Effector memory CD8-positive, alpha-beta T cell (primary cell): ENCODE results near the gene ABHD11.
A peak's percentile ranks its signal among the peaks of the same experiment; 100 is the strongest.

ENCODE experiments used
- ATAC-seq: fragments of 150-1000 bp; cut with Tn5 transposase; replicated peaks from 2 replicates; pipeline ENCODE4 v1.10.0; 2021; ENCODE audit warnings: mild to moderate bottlenecking, moderate library complexity
- DNase-seq, 3 experiments: peaks; one replicate each; pipeline ENCODE4 v3.0.0; 2021
- H3K27ac Mint-ChIP-seq, 2 donors: one replicate each; pipeline ENCODE4 v1.8.0; 2022; ENCODE audit warnings: mild to moderate bottlenecking in 2 of 2, mixed read lengths in 2 of 2, moderate library complexity in 2 of 2
- H3K27me3 Mint-ChIP-seq, 2 donors: one replicate each; pipeline ENCODE4 v1.8.0; 2022; ENCODE audit warnings: mixed read lengths in 2 of 2
- H3K36me3 Mint-ChIP-seq: one replicate; pipeline ENCODE4 v1.8.0; 2022; ENCODE audit warnings: mild to moderate bottlenecking, moderate library complexity, mixed read lengths; ENCODE audit not compliant: insufficient read depth
- H3K4me1 Mint-ChIP-seq, 2 donors: one replicate each; pipeline ENCODE4 v1.8.0; 2022; ENCODE audit warnings: low read depth in 2 of 2, mixed read lengths in 2 of 2
- H3K4me3 Mint-ChIP-seq, 2 donors: one replicate each; pipeline ENCODE4 v1.8.0; 2022; ENCODE audit warnings: mild to moderate bottlenecking in 2 of 2, mixed read lengths in 2 of 2, moderate library complexity in 2 of 2
- H3K9me3 Mint-ChIP-seq, 2 donors: one replicate each; pipeline ENCODE4 v1.8.0; 2022; ENCODE audit warnings: mixed read lengths in 2 of 2

The ABHD11 gene

DNA sequence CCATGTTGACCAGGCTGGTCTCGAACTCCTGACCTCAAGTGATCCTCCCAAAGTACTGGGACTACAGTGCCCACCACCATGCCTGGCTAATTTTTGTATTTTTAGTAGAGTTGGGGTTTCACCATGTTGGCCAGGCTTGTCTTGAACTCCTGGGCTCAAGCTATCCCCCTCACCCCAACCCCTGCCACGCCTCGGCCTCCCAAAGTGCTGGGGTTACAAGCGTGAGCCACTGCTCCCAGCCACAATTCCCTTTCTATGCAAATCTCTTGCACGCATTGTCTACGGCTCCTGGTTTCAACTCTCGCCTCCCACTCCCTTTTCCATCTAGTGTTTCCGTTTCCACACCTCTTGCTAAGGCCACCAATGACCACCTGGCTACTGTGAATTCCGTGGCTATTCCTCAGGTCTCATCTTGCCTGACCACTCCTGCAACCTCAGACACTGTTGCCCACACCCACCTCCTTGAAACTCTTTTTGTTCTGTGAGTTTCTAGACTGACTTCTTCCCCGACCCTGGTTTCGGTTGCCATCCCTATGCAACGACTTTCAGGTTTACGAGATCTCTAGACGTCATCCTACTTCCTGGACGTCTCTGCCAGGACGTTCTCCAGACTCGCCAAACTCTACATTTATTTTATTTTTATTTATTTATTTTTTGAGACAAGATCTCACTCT, 28.1 kb upstream of the ABHD11 start:
- no peak for DNase-seq
- no peaks in the 10 kb centered on the region for H3K9me3 Mint-ChIP-seq
- no peak for ATAC-seq
- peaks cover 0 to 4% of the 10 kb centered on the region in 2 donors for H3K4me1 Mint-ChIP-seq
- peaks cover 29 to 57% of the 10 kb centered on the region in 2 donors for H3K27me3 Mint-ChIP-seq
- peaks cover 3% of the 10 kb centered on the region for H3K36me3 Mint-ChIP-seq
- H3K27ac Mint-ChIP-seq = no peak overlapping the region
- no peak overlapping the region for H3K4me3 Mint-ChIP-seq

DNA sequence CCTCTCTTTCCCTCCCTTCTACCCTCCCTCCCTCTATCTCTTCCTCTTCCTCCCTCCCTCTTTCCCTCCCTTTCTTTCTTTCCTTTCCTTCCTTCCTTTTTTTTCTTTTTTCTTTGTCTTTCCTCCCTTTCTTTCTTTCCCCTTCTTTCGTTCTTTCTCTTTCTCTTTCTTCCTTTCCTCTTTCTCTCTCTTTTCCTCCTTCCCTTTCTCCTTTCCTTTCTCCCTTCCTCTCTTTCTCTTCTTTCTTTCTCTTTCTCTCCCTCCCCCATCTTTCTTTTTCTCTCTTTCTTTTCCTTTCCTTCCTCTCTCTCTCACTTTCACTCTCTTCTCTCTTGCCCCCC, 24.0 kb upstream of the ABHD11 start:
- Mint-ChIP-seq H3K36me3 (no peaks in the 10 kb centered on the region), H3K27ac (no peak overlapping the region), H3K4me3 (no peak overlapping the region)

DNA sequence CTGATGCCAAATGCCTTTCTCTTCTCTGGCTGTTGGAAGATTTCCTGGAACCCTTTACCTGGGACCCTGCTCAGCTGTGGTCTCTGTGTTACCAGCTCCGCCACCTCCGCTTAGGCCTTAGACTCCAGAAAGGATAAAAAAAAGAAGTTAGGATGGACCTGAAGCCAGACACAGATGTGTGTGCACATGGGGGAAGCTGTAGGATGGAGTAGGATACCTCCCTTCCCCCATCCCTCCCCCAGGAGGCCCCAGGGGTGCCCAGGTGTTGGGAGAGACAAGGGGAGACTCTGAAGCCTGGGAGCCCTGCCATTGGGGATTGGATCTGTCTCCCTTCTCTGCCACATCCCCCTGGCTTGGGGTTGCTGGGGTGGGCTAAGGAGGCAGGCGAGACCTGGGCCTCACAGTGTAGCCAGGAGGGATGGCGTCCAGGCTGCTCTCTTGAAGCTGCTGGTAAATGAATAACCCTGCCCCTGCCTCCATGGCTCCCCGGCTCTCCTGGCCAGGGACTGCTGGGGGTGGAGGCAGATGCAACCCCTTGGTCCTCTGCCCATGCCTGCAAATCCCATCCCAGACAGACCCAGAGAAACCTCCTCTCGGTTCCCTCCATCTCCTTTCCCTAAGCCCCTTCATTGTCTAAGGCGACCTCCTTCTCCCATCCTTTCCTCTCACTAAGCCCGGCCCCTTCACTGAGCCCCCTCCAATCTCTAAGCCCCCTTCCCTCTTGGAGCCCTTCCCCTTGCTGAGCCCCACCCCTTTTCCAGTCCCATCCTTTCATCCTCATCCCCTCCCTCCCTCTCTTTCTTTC, 23.5 kb upstream of the ABHD11 start:
- no peak overlapping the region for H3K4me3 Mint-ChIP-seq
- ATAC-seq (no peak), DNase-seq (no peak)
- H3K9me3 Mint-ChIP-seq = no peaks in the 10 kb centered on the region
- no peaks in the 10 kb centered on the region for H3K4me1 Mint-ChIP-seq
- H3K27ac Mint-ChIP-seq = no peak overlapping the region
- H3K36me3 Mint-ChIP-seq = no peaks in the 10 kb centered on the region
- H3K27me3 Mint-ChIP-seq = peaks cover 6 to 14% of the 10 kb centered on the region in 2 donors

More for the DNA sequence above, 24.0 kb upstream of the ABHD11 start:
- DNase-seq (no peak), ATAC-seq (no peak)
- peaks cover 5 to 20% of the 10 kb centered on the region in 2 donors for H3K27me3 Mint-ChIP-seq
- no peaks in the 10 kb centered on the region for H3K9me3 Mint-ChIP-seq
- no peaks in the 10 kb centered on the region for H3K4me1 Mint-ChIP-seq

- H3K4me3 Mint-ChIP-seq = no peak overlapping the region
- no peaks in the 10 kb centered on the region for H3K36me3 Mint-ChIP-seq
These were observed 20.1 kb upstream of the ABHD11 start for GRCh38 chr7:73758581-73759138.

GRCh38 chr7:73749931-73750776, 11.6 kb upstream of the ABHD11 start:
- Mint-ChIP-seq H3K27ac (peak overlapping the region in 1 of 2 donors; percentile 13), H3K9me3 (no peaks in the 10 kb centered on the region)
- ATAC-seq = no peak

More at GRCh38 chr7:73758581-73759138, 20.1 kb upstream of the ABHD11 start:
- ATAC-seq (no peak), DNase-seq (no peak)
- Mint-ChIP-seq H3K27me3 (peaks cover 0 to 6% of the 10 kb centered on the region in 2 donors), H3K4me1 (no peaks in the 10 kb centered on the region), H3K27ac (no peak overlapping the region), H3K9me3 (no peaks in the 10 kb centered on the region)

DNA sequence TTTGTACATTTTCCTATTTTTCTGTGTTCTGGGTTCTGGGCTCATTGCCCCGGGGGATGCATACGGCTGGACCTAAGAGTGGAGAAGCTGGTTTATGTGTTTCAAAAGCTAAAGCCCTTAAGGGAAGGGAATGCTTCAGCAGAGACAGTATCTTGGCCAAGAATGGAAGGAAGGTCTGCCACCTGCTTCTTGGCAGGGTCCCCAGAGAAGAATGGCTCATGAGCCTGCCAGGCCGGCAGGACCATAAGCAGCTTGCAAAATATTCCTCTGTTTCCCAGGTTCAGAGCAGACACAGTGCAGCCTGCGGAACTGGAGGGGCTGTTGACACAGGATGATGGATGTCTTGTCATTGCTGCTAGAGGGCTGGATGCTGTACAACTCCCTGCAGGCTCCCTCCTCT, 7.8 kb upstream of the ABHD11 start:
- Mint-ChIP-seq H3K27me3 (peaks cover 9 to 24% of the 10 kb centered on the region in 2 donors), H3K4me1 (no peaks in the 10 kb centered on the region), H3K4me3 (no peak overlapping the region), H3K36me3 (peaks cover 11% of the 10 kb centered on the region), H3K27ac (no peak overlapping the region), H3K9me3 (no peaks in the 10 kb centered on the region)
- no peak for DNase-seq
- no peak for ATAC-seq

More at GRCh38 chr7:73749931-73750776, 11.6 kb upstream of the ABHD11 start:
- H3K4me3 Mint-ChIP-seq = no peak overlapping the region
- peaks cover 6% of the 10 kb centered on the region for H3K36me3 Mint-ChIP-seq
- peaks cover 9 to 24% of the 10 kb centered on the region in 2 donors for H3K27me3 Mint-ChIP-seq
- no peak for DNase-seq
- H3K4me1 Mint-ChIP-seq = no peaks in the 10 kb centered on the region

- ATAC-seq (no peak), DNase-seq (no peak)
- H3K36me3 Mint-ChIP-seq = peaks cover 20% of the 10 kb centered on the region
- no peak overlapping the region for H3K4me3 Mint-ChIP-seq
- H3K27me3 Mint-ChIP-seq = no peaks in the 10 kb centered on the region
- H3K27ac Mint-ChIP-seq = no peak overlapping the region
- H3K4me1 Mint-ChIP-seq = peaks cover 4 to 7% of the 10 kb centered on the region in 2 donors
- no peaks in the 10 kb centered on the region for H3K9me3 Mint-ChIP-seq
These were observed 4.4 kb upstream of the ABHD11 start for GRCh38 chr7:73742753-73743641.

- DNase-seq (no peak), ATAC-seq (no peak)
- no peak overlapping the region for H3K27ac Mint-ChIP-seq
- H3K36me3 Mint-ChIP-seq = peaks cover 16% of the 10 kb centered on the region
- H3K4me3 Mint-ChIP-seq = no peak overlapping the region
- no peaks in the 10 kb centered on the region for H3K9me3 Mint-ChIP-seq
- H3K4me1 Mint-ChIP-seq = peaks cover 10 to 14% of the 10 kb centered on the region in 2 donors
- no peaks in the 10 kb centered on the region for H3K27me3 Mint-ChIP-seq
These were observed 3.7 kb upstream of the ABHD11 start for GRCh38 chr7:73742338-73742752.

DNA sequence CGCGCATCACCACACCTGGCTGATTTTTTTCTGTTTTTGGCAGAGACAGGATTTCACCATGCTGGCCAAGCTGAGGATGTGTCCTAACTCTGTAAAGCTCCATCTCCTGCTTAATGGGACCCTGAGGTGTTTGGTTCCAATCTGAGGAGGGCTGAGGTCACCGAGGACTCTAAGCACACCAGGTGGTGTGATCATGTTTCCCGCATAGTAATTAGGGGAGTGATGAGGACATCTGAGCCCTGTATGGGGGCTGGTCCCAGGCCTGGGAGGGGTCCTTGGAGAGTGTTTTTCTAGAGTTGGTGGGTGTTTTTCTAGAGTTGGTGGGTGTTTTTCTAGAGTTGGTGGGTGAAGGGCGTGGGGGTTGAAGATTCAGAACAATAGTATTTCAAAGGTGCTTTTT, 3.0 kb upstream of the ABHD11 start:
- Mint-ChIP-seq H3K4me1 (peaks cover 12 to 16% of the 10 kb centered on the region in 2 donors), H3K36me3 (peaks cover 16% of the 10 kb centered on the region), H3K27ac (no peak overlapping the region), H3K4me3 (no peak overlapping the region), H3K27me3 (no peaks in the 10 kb centered on the region), H3K9me3 (no peaks in the 10 kb centered on the region)
- ATAC-seq = no peak
- no peak for DNase-seq

GRCh38 chr7:73740771-73741170, 2.2 kb upstream of the ABHD11 start:
- H3K9me3 Mint-ChIP-seq = no peaks in the 10 kb centered on the region
- H3K27me3 Mint-ChIP-seq = no peaks in the 10 kb centered on the region
- H3K4me1 Mint-ChIP-seq = peaks cover 12 to 16% of the 10 kb centered on the region in 2 donors
- H3K36me3 Mint-ChIP-seq = peaks cover 16% of the 10 kb centered on the region
- peak overlapping the region; percentile 33 to 39 for H3K4me3 Mint-ChIP-seq
- ATAC-seq (no peak), DNase-seq (no peak)
- no peak overlapping the region for H3K27ac Mint-ChIP-seq

GRCh38 chr7:73740212-73740611, 1.6 kb upstream of the ABHD11 start:
- Mint-ChIP-seq H3K9me3 (no peaks in the 10 kb centered on the region), H3K27ac (no peak overlapping the region)

GRCh38 chr7:73739387-73739767, 775 bp upstream of the ABHD11 start:
- H3K27me3 Mint-ChIP-seq = no peaks in the 10 kb centered on the region
- ATAC-seq (no peak), DNase-seq (no peak)
- peaks cover 16% of the 10 kb centered on the region for H3K36me3 Mint-ChIP-seq
- H3K9me3 Mint-ChIP-seq = no peaks in the 10 kb centered on the region
- H3K27ac Mint-ChIP-seq = peak overlapping the region; percentile 91 to 93
- H3K4me3 Mint-ChIP-seq = peak overlapping the region; percentile 92
- peaks cover 16 to 20% of the 10 kb centered on the region in 2 donors for H3K4me1 Mint-ChIP-seq

More at GRCh38 chr7:73740212-73740611, 1.6 kb upstream of the ABHD11 start:
- ATAC-seq (no peak), DNase-seq (no peak)
- peaks cover 12 to 16% of the 10 kb centered on the region in 2 donors for H3K4me1 Mint-ChIP-seq
- H3K36me3 Mint-ChIP-seq = peaks cover 16% of the 10 kb centered on the region
- no peaks in the 10 kb centered on the region for H3K27me3 Mint-ChIP-seq
- peak overlapping the region; percentile 33 to 39 for H3K4me3 Mint-ChIP-seq
